HG03354 (cell line): Measurements from ENCODE around the gene MEIOB.
"Not testable (repeated sequence)": the region's sequence is repeated elsewhere in the genome, so short reads cannot be mapped to it uniquely, and the experiment has no call there.

Source experiments
- ATAC-seq: cut with Tn5 transposase; IDR thresholded peaks from one replicate; pipeline ENCODE4 v1.9.1; 2021; ENCODE audit warnings: mild to moderate bottlenecking; ENCODE audit not compliant: unreplicated experiment, poor library complexity, severe bottlenecking

The MEIOB gene

DNA sequence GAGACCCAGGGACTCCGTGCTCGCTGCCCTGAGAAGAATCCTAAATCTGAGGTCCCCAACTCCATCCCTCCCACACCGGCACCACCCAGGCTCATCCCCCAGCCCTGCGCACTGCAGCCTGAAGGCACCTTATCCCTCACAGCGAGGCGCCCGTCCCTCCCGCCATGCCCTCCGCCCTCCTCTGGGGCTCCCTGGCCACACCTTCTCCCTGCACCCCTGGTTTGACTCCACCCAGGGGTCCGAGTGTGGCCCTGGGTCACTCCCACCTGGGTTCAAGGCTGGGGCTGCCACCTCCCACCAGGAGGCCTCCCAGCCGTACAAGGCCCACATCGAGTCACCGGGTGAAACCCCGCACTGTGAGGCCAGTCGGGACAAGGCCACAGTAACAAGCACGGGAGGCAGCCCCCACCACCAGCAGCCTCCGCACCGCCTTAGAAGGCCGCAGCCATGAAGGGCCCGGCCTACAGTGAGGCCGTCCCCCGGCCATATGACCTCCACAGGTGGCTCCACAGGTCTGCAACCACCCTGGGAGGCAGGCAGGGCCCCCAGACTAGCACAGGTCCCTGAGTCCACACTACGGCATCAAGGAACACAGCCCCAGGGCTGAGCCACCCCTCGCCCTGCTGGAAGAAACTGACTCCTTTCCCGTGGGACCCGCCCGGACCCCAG is 53.6 kb downstream of the MEIOB start:
- no peak for ATAC-seq

DNA sequence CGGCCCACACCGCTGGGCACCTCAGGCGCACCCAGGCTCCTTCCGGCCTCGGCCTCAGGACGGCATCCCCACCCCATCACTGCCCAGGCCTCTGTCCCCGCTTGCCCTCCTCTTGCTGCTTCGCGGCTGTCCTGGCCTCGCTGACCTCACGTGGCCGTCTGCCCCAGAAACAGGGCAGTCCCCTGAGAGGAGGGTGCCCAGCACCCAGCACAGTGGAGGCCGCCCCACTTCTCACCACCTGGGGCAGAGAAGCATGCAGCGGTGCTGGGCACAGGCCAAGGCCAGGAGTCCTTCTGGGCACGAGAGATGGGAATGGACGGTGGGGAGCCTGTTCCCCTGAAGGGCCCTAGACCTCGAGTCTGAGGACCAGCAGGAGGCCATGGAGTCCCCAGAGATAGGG is 54.2 kb downstream of the MEIOB start:
- ATAC-seq = no peak

- no peak for ATAC-seq
Observed at GRCh38 chr16:1817276-1817589, 54.7 kb downstream of the MEIOB start.

DNA sequence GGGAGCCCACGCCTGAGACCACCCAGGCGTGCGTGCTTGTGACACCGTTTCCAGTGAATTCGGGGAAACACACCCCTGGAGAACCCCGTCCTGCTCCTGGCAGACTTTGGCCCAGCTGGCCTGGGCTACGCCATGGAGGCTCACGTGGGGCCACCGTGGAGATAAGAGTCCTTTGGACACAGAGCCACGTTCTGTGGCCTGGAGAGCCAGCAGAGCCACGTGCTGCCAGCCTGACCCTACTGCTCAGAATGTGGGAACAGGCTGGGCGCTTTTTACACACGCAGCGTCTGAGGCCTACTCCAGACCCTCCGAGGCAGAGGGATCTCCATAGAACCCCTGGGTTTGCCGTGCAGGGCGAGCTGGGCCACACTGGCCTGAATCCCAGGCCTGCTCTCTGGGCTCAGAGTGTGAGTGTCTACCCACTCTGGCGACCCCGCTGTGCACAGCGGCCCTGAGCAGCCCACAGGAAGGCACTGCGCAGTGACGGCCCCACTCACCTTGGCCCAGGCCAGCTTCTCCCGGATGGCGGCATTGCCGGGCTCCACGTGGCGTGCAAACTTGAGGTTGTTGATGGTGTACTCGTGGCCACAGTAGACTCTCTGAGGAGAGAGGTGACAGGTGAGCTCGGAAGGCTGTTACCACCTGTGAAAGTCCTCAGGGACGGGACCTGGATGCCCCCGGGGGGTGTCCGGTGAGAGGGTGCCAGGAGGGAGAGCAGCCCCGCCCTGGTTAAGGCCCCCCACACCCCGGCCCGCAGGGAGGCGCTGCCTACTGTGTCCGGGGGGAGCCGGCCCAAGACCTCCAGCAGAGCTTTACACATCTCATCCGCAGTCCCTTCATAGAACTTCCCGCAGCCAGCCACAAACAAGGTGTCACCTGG is 55.3 kb downstream of the MEIOB start:
- no peak for ATAC-seq

- ATAC-seq = no peak
Observed at GRCh38 chr16:1815461-1815860, 56.5 kb downstream of the MEIOB start.

DNA sequence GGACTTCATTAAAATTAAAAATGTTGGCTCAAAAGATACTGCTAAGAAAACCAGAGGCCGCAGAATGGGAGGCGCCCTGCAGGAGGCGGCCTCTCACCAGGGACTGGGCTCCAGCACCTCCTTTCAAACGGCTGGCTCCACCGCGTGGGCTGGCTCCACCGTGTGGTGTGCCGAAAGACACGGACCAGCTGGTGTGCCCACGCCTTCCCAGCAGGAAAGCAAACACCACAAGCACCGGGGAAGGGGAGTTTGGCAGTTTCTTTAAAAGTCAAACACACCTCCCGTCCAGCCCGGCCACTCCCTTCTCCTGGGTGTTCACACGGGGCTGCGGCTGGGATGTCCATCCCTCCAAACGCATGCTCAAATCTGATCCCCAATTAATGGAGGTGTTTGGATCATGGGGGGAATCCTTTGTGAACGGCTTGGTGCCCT is 59.2 kb downstream of the MEIOB start:
- ATAC-seq = no peak

DNA sequence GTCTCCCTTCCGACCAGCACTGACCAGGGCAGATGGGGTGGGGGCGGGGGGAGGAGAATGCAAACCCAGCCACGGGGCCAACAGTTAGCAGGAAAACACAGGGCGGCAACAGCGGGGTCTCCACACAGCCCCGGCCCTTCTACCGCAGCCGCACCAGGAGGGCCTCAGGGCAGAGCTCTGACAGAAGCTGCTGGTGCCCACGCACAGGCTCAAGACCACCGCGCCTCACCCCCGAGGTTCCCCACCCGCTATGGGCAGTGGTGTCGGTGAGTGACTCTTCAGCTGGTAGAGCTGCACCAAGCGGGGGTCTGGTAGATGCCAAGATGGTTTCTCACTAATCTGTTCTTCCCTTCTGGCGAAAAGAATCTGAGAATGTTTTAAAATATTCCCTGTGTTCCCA is 61.4 kb downstream of the MEIOB start:
- no peak for ATAC-seq

DNA sequence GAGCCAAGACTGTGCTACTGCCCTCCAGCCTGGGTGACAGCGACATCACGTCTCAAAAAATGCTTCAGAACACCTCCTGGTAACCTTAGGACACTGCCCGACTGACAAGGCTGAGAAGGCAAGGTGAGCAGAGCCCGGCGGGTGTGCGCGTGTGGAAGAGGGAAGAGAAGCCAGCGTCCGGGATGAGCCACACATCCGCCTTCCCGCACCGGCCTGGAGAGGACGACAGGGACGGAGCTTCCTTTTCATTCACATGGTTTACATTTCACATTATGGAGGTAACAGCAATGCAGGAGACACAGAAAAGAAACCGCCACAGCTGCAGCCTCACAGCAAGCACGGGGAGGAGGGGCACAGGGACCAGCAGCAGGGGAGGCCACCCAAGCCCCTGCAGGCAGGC is 61.9 kb downstream of the MEIOB start:
- ATAC-seq = no peak

DNA sequence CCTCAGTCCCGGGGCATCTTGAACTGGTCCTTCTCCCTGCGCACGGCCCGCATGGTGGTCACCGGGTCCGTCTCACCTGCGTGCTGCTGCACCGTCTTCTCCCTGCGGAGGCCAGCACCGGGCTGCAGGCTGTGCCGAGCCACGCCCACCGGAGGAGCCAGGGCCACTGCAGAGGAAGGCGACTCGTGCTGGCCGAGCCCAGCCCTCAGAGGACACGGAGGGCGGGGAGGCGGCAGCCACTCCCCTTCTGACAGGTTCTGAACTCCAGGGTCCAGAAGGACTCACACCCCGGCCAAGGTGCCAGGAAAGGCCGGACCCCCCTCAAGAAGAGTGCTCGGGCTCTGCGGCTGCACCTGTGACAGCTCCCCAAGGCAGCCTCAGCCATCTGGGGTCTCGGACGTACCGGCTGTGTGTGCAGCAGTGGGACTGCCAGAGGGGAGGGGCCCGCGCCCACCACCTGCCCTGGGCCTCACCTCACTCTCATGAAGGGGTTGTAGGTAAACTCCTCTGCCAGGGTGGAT is 62.6 kb downstream of the MEIOB start:
- no peak for ATAC-seq

- ATAC-seq = no peak
Observed at GRCh38 chr16:1808691-1809090, 63.3 kb downstream of the MEIOB start.

- ATAC-seq = no peak
Observed at GRCh38 chr16:1807626-1808025, 64.3 kb downstream of the MEIOB start.

GRCh38 chr16:1800701-1801100 is 71.3 kb downstream of the MEIOB start:
- ATAC-seq = no peak

GRCh38 chr16:1799263-1799662 is 72.7 kb downstream of the MEIOB start:
- ATAC-seq = not testable (repeated sequence)

DNA sequence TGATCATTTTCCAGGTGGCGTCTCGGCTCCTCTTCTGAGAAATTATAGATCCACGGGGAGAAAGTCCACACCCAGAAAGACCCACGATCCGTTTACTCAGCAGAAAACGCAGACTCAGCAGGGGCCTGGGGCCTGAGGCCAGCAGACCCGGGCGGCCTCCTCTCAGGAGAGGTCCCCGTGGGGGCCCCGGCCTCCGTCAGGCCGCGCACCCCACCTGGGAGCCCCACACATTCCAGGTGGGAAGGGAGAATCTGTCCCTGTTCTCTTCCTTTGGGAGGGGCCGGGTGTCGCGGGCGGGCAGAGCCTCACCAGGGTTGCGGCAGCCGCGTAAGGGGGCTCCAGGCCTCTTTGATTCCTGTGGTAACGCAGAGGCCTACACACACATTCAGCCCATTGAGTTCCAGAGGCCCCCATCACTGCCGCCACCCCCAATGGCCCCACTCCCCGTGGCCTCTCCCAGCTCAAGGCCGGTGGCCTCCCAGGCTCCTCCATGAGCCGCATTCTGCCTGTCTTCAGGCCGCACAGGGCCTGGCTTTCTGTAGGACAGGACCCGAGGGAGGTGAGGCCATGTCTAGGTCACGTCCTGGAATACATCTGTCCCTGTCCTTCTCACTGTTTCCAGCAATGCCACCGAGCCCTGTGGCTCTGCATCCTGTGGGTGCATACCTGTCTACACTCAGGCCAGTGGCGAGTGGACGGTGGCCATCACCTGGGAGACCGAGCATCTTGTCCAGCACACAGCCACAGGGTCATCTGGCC is 76.9 kb downstream of the MEIOB start:
- no peak for ATAC-seq

- no peak for ATAC-seq
Observed at GRCh38 chr16:1794221-1794871, 77.6 kb downstream of the MEIOB start.

DNA sequence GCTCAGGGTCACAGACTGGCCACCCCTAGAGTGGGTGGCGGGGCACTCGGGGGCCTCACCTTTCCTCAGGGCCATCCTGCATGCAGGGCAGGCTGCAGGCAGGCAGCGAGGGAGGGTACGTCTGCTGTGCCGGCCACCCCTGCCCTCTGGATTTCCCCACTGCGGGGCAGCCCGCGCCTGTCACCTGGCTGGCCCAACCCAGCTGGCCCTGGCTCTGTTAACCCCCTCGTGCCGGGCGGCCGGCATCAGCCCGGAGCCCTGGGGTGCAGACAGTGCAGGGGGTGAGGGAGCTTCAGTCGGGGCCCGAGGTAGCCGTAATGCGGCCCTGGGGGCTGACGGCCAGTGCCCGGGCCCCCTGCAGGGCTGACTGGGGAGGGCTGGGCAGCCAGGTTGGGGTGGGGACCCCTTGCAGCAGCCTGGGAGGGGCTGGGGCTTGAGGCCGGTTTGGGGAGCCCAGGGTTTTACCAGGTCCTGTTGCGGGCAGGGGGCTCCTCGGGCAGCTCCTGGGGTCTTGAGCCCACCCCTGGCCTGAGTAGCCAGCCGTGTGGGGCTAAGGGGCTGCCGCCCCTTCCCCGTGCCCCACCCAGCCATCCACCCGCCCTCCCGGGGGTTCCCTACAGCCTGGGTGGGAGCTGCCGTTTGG is 78.3 kb downstream of the MEIOB start, which contains the start of gene IGFALS:
Gene IGFALS, minus strand, starts transcription at position 128 of the 643 bp plus-strand sequence. Its CDS starts 53 bp downstream, at position 75.
- no peak for ATAC-seq

DNA sequence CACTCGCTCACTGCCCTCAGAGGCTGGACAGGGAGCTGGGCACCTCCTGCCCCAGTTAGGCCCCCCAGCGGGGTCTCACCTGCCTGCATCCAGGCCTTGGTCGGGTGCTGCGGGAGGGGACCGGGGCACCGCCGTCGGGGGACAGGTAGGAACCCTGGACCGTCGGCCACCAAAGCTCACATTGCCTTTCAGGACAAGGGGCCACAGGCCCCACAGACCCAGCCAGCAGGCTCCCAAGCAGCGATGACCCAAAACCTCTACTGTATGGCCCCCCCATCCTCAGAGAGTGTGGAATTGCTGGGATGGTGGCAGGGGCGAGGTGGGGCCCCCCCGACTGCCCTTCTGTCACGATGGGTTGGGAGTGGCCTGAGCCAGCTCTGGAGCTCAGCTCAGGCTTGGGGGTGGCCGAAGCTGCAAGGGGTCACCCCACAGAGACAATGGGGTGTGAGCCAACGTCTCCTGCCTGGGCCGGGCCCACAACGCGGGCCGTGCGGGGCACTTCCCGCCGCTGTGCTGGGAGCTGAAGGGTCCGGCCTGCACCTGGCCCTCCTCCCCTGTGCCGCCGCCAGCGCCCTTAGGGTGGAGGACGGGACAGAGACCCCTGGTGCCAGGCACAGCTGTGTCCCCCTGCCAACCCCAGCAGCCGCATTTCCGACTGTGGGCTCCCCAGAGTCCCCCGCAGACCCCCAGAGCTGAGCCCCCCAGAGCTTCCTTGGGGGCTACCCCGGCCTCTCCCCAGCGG is 79.0 kb downstream of the MEIOB start:
- ATAC-seq = no peak

DNA sequence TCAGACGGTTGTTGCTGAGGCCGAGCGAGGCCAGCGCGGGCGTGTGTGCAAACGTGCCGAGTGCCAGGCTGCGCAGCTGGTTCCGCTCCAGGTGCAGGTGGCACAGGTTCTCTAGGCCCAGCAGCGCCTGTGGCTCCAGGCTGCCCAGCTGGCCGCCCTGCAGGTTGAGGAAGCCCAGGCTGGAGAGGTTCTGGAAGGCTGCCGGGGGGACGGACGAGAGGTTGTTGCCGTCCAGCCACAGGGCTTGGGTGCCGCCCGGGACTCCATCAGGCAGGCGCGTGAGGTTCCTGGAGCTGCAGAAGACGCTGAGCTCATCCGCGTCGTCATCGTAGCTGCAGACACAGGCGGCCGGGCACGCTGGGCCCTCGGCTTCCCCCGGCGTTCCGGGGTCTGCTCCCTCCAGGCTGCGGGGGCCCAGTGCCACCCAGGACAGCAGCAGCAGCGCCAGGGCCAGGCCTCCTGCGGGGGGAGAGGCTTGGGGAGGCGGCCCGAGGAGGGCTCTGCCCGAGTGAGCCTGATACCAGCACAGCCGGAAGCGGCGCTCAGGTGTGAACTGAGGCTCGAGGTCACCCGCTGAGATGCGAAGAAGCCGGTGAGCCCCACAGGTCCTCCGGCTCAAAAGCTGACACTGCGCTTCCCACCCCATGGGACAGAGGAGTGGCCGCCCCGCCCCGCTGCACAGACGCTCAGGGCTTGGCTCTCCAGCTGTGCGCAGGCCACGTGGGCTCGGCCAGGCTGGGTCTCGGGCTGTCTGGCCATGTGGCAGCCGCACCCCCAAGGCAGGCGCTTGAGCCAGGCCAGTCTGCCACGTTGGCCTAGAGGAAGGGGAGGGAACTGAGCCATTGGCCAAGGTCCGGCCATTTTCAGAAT is 79.8 kb downstream of the MEIOB start:
- no peak for ATAC-seq
